ENCODE results near the gene RENBP. TPM values are rescaled to one million over a fixed set of nuclear protein-coding genes. Genes with fewer than 3 reads are reported as not detected.
A peak's percentile ranks its signal among the peaks of the same experiment; 100 is the strongest.

The RENBP gene
- total and polyA plus RNA-seq, 7 donors = 9.8 to 16.8 (median 15.0) TPM

- Histone ChIP-seq H3K27me3 (peaks cover 0 to 5% (median 0%) of the 10 kb centered on the region in 3 donors), H3K9me3 (no peaks in the 10 kb centered on the region), H3K36me3 (peaks cover 2 to 44% (median 27%) of the 10 kb centered on the region in 4 donors), H3K4me3 (no peak overlapping the region), H3K27ac (peak overlapping the region in 2 of 4 donors; percentile 10 to 37), H3K4me1 (peaks cover 0 to 38% (median 32%) of the 10 kb centered on the region in 4 donors)
- DNase-seq = no peak
- intact Hi-C loops (cut with DNase I) = no loop called here
- no peak for TF ChIP-seq POLR2AphosphoS5 (IDR thresholded peaks at IDR 0.05)
- no peak for TF ChIP-seq EP300 (IDR thresholded peaks at IDR 0.05)
- 91 to 94% methylated on average over 14 of the region's 14 CpGs for WGBS, 2 donors
These were observed 19.7 kb upstream of the RENBP start for GRCh38 chrX:153964105-153964504.

GRCh38 chrX:153963546-153963945 lies 19.1 kb upstream of the RENBP start:
- intact Hi-C loops (cut with DNase I) = no loop called here
- peak overlapping the region in 2 of 4 donors; percentile 10 to 14 for H3K27ac ChIP-seq
- no peaks in the 10 kb centered on the region for H3K9me3 ChIP-seq
- H3K4me1 ChIP-seq = peaks cover 0 to 32% (median 27%) of the 10 kb centered on the region in 4 donors
- WGBS, 2 donors = 87 to 95% methylated on average over 12 of the region's 12 CpGs
- peaks cover 0 to under 1% (median 0%) of the 10 kb centered on the region in 3 donors for H3K27me3 ChIP-seq
- TF ChIP-seq POLR2AphosphoS5 (IDR thresholded peaks at IDR 0.05) = no peak
- no peak for TF ChIP-seq POLR2A (IDR thresholded peaks at IDR 0.05)
- no peak for TF ChIP-seq CTCF (IDR thresholded peaks at IDR 0.05)
- no peak for TF ChIP-seq EP300 (IDR thresholded peaks at IDR 0.05)
- H3K36me3 ChIP-seq = peaks cover 7 to 49% (median 29%) of the 10 kb centered on the region in 4 donors
- no peak overlapping the region for H3K4me3 ChIP-seq
- DNase-seq = peak; percentile 66

- TF ChIP-seq EP300 (IDR thresholded peaks at IDR 0.05) = no peak
- no peak for TF ChIP-seq CTCF (IDR thresholded peaks at IDR 0.05)
- no peak for TF ChIP-seq POLR2AphosphoS5 (IDR thresholded peaks at IDR 0.05)
- TF ChIP-seq POLR2A (IDR thresholded peaks at IDR 0.05) = no peak
- H3K4me1 ChIP-seq = peaks cover 0 to 12% (median 5%) of the 10 kb centered on the region in 4 donors
- H3K27ac ChIP-seq = peak overlapping the region in 3 of 4 donors; percentile 12 to 56 (median 37)
- no peak for DNase-seq
- no peaks in the 10 kb centered on the region for H3K27me3 ChIP-seq
- no peaks in the 10 kb centered on the region for H3K9me3 ChIP-seq
- intact Hi-C loops (cut with DNase I) = no loop called here
- WGBS, 2 donors = 94 to 95% methylated on average over 11 of the region's 11 CpGs
- peaks cover 11 to 67% (median 37%) of the 10 kb centered on the region in 4 donors for H3K36me3 ChIP-seq
- H3K4me3 ChIP-seq = no peak overlapping the region
These were observed 16.8 kb upstream of the RENBP start for GRCh38 chrX:153961292-153961691.

GRCh38 chrX:153960786-153961185 lies 16.3 kb upstream of the RENBP start:
- Histone ChIP-seq H3K9me3 (no peaks in the 10 kb centered on the region), H3K27me3 (no peaks in the 10 kb centered on the region), H3K4me3 (no peak overlapping the region), H3K27ac (peak overlapping the region in 2 of 4 donors; percentile 37 to 56), H3K4me1 (peaks cover 0 to 7% (median 2%) of the 10 kb centered on the region in 4 donors), H3K36me3 (peaks cover 11 to 68% (median 37%) of the 10 kb centered on the region in 4 donors)
- DNase-seq = no peak
- WGBS, 2 donors = 93 to 94% methylated on average over 22 of the region's 22 CpGs
- intact Hi-C loops (cut with DNase I) = no loop called here
- TF ChIP-seq POLR2A (IDR thresholded peaks at IDR 0.05) (no peak), POLR2AphosphoS5 (IDR thresholded peaks at IDR 0.05) (no peak), EP300 (IDR thresholded peaks at IDR 0.05) (no peak), CTCF (IDR thresholded peaks at IDR 0.05) (no peak)

GRCh38 chrX:153960077-153960476 lies 15.6 kb upstream of the RENBP start:
- Histone ChIP-seq H3K9me3 (no peaks in the 10 kb centered on the region), H3K27me3 (no peaks in the 10 kb centered on the region), H3K36me3 (peaks cover 11 to 69% (median 37%) of the 10 kb centered on the region in 4 donors), H3K4me3 (no peak overlapping the region), H3K4me1 (peaks cover 0 to 9% (median 2%) of the 10 kb centered on the region in 4 donors), H3K27ac (peak overlapping the region in 1 of 4 donors; percentile 56)
- no peak for DNase-seq
- TF ChIP-seq EP300 (IDR thresholded peaks at IDR 0.05) (no peak), POLR2AphosphoS5 (IDR thresholded peaks at IDR 0.05) (no peak), POLR2A (IDR thresholded peaks at IDR 0.05) (no peak), CTCF (IDR thresholded peaks at IDR 0.05) (no peak)
- intact Hi-C loops (cut with DNase I) = no loop called here
- WGBS, 2 donors = 92 to 96% methylated on average over 16 of the region's 16 CpGs
